ENCODE measurements around the gene ZFYVE26. TPM values are rescaled to one million over a fixed set of nuclear protein-coding genes. Genes with fewer than 3 reads are reported as not detected.
A peak's percentile ranks its signal among the peaks of the same experiment; 100 is the strongest.

The ZFYVE26 gene
- total and polyA plus RNA-seq, 2 of the 8 experiments (the other 6 are each of a cell fraction or from before 2014, with no cell fraction given), result 13.0 to 23.3 TPM

- TF ChIP-seq POLR2A (IDR thresholded peaks at IDR 0.05; ENCODE audit: control extremely low read depth in 1 of 2, low read depth in 2 of 2, low read length in 2 of 2) (peak; percentile 44 to 72; a peak in 2 of 3 replicates), HDAC2 (IDR thresholded peaks at IDR 0.05; ENCODE audit: borderline replicate concordance in 1 of 2, low read depth in 2 of 2, low read length in 2 of 2) (peak; percentile 47 to 74; a peak in 1 of 4 replicates), RXRA (IDR thresholded peaks at IDR 0.05; ENCODE audit: insufficient read depth, low read depth, low read length) (no peak), EGR1 (IDR thresholded peaks at IDR 0.05; ENCODE audit: borderline replicate concordance, low read depth, low read length) (peak; percentile 30; the same call in 1 of the 2 replicates), SIX5 (IDR thresholded peaks at IDR 0.05; ENCODE audit: low read depth, low read length) (no peak; the same call in 1 of the 2 replicates), BACH1 (IDR thresholded peaks at IDR 0.05; ENCODE audit: low read length) (no peak), ZNF274 (IDR thresholded peaks at IDR 0.05; ENCODE audit: borderline replicate concordance, extremely low read depth, low read length) (no peak), FOSL1 (IDR thresholded peaks at IDR 0.05; ENCODE audit: insufficient read depth, low read depth, low read length) (no peak), CBX5 (IDR thresholded peaks at IDR 0.05; ENCODE audit: low read depth, low read length) (no peak), TBP (IDR thresholded peaks at IDR 0.05; ENCODE audit: low read depth, low read length) (peak; percentile 63), SUZ12 (IDR thresholded peaks at IDR 0.05; ENCODE audit: low read length) (no peak), SAP30 (IDR thresholded peaks at IDR 0.05; ENCODE audit: insufficient read depth, insufficient replicate concordance, low read length) (no peak), TCF12 (IDR thresholded peaks at IDR 0.05; ENCODE audit: low read depth, low read length) (no peak), ATF3 (IDR thresholded peaks at IDR 0.05; ENCODE audit: insufficient read depth, low read depth, low read length) (peak; percentile 83), KDM5A (IDR thresholded peaks at IDR 0.05; ENCODE audit: low read length) (peak; percentile 99), TAF1 (IDR thresholded peaks at IDR 0.05; ENCODE audit: low read depth, low read length) (peak; percentile 84), SP1 (IDR thresholded peaks at IDR 0.05; ENCODE audit: low read depth, low read length) (peak; percentile 96), CREB1 (IDR thresholded peaks at IDR 0.05) (no peak; the same call in 1 of the 2 replicates)
Observed at GRCh38 chr14:67816326-67817002, at the start of gene ZFYVE26 (continued).

All from H1 (cell line).